B cell (primary cell): ENCODE results near the gene GSDME. TPM values are rescaled to one million over a fixed set of nuclear protein-coding genes. Genes with fewer than 3 reads are reported as not detected.

Experiments used
- ATAC-seq: fragments of 200-7000 bp; cut with Tn5 transposase; one replicate; pipeline ENCODE4 v1.10.0; 2021; ENCODE audit warnings: low read depth, mild to moderate bottlenecking, moderate number of reproducible peaks, moderate library complexity
- CTCF ChIA-PET: fragments of 350-600 bp; sonication (Branson Sonifier 250); formaldehyde crosslinking; loops from one replicate; lab custom pipeline; 2021; ENCODE audit warnings: antibody characterized with exemption, inconsistent platforms; lab: Charles Lee
- POLR2A ChIA-PET: fragments of 350-600 bp; sonication (Branson Sonifier 250); formaldehyde crosslinking; loops from one replicate; lab custom pipeline; 2021; ENCODE audit warnings: antibody characterized with exemption; lab: Charles Lee
- DNase-seq: peaks from one replicate; pipeline ENCODE4 v3.0.0; 2013
- H2AFZ ChIP-seq: 2 replicates; pipeline ENCODE4 v1.6.1; 2012; ENCODE audit warnings: mild to moderate bottlenecking, low read depth, low read length; ENCODE audit not compliant: insufficient read depth, poor library complexity, severe bottlenecking
- H3K27ac ChIP-seq, 2 donors: 1 replicate in 1 of 2; 2 replicates in 1 of 2; pipeline ENCODE4 v1.5.1; 2012 to 2013; ENCODE audit warnings: low read length in 2 of 2, mild to moderate bottlenecking in 2 of 2, moderate library complexity in 1 of 2
- H3K27me3 ChIP-seq, 4 experiments: fragments of 200-600 bp in 1 of 4; sonication (generic) in 1 of 4; replicated peaks in 1 of 4; 1 replicate in 2 of 4; 2 replicates in 2 of 4; pipeline versions ENCODE4 v1.6.1 to v1.7.0; 2013 to 2016; ENCODE audit warnings: low read length in 3 of 4, mild to moderate bottlenecking in 2 of 4, mixed read lengths in 1 of 4, moderate library complexity in 1 of 4; ENCODE audit not compliant: insufficient read depth in 4 of 4, control insufficient read depth in 3 of 4; ENCODE audit errors: control extremely low read depth in 1 of 4
- H3K36me3 ChIP-seq, 2 experiments: replicated peaks in 1 of 2; 1 replicate in 1 of 2; 2 replicates in 1 of 2; pipeline versions ENCODE4 v1.6.1 to v1.7.1; 2013; ENCODE audit warnings: low read length in 1 of 2; ENCODE audit not compliant: insufficient read depth in 2 of 2, control insufficient read depth in 1 of 2; ENCODE audit errors: control extremely low read depth in 1 of 2, extremely low read depth in 1 of 2
- H3K4me1 ChIP-seq, 2 donors: fragments of 200-600 bp in 1 of 2; sonication (generic) in 1 of 2; 1 replicate in 1 of 2; 2 replicates in 1 of 2; pipeline versions ENCODE4 v1.5.1 to v1.6.1; 2013 to 2017; ENCODE audit warnings: low read length in 2 of 2; ENCODE audit not compliant: control insufficient read depth in 2 of 2, insufficient read depth in 2 of 2
- H3K4me2 ChIP-seq: replicated peaks from 2 replicates; pipeline ENCODE3; 2012; ENCODE audit warnings: mild to moderate bottlenecking, low read depth, low read length; ENCODE audit not compliant: poor library complexity, severe bottlenecking
- H3K4me3 ChIP-seq, 5 experiments: fragments of 200-600 bp in 1 of 5; sonication (generic) in 1 of 5; 1 replicate in 3 of 5; 2 replicates in 2 of 5; pipeline versions ENCODE4 v1.5.1 to v1.7.0; 2011 to 2016; ENCODE audit warnings: low read length in 4 of 5, mild to moderate bottlenecking in 4 of 5, low read depth in 2 of 5, control low read depth in 1 of 5, moderate library complexity in 1 of 5; ENCODE audit not compliant: insufficient read depth in 1 of 5; ENCODE audit errors: control extremely low read depth in 1 of 5, extremely low read depth in 1 of 5
- H3K79me2 ChIP-seq: fragments of 200-600 bp; sonication (generic); one replicate; pipeline ENCODE4 v1.6.0; 2016; ENCODE audit warnings: low read length; ENCODE audit not compliant: control insufficient read depth, insufficient read depth
- H3K9ac ChIP-seq: fragments of 200-600 bp; sonication (generic); 2 replicates; pipeline ENCODE4 v1.6.1; 2017; ENCODE audit warnings: mild to moderate bottlenecking, low read length, moderate library complexity
- H3K9me3 ChIP-seq, 3 donors: one replicate each; pipeline versions ENCODE4 v1.6.1 to v1.7.1; 2013; ENCODE audit warnings: low read length in 2 of 3; ENCODE audit not compliant: control insufficient read depth in 2 of 3, insufficient read depth in 1 of 3; ENCODE audit errors: control extremely low read depth in 1 of 3
- H4K20me1 ChIP-seq: 2 replicates; pipeline ENCODE4 v1.6.0; 2012; ENCODE audit warnings: mild to moderate bottlenecking, low read length; ENCODE audit not compliant: insufficient read depth, control insufficient read depth, poor library complexity, severe bottlenecking
- H3K27ac Mint-ChIP-seq: one replicate; pipeline ENCODE4 v1.8.0; 2021; ENCODE audit warnings: mixed read lengths
- H3K27me3 Mint-ChIP-seq: one replicate; pipeline ENCODE4 v1.8.0; 2021; ENCODE audit warnings: mixed read lengths
- H3K4me1 Mint-ChIP-seq: one replicate; pipeline ENCODE4 v1.8.0; 2021; ENCODE audit warnings: mixed read lengths
- H3K4me3 Mint-ChIP-seq: one replicate; pipeline ENCODE4 v1.8.0; 2021; ENCODE audit warnings: mixed read lengths
- H3K9me3 Mint-ChIP-seq: one replicate; pipeline ENCODE4 v1.8.0; 2022; ENCODE audit warnings: mixed read lengths; ENCODE audit not compliant: insufficient read depth
- EZH2 ChIP-seq: IDR thresholded peaks from 2 replicates; pipeline ENCODE4 v1.6.1; 2012; ENCODE audit warnings: borderline replicate concordance, low read depth, mild to moderate bottlenecking, moderate library complexity, low read length; ENCODE audit not compliant: insufficient read depth, poor library complexity, severe bottlenecking
- WGBS: methylation state at CpG from one replicate; pipeline ENCODE4 v1.1.5; 2013; ENCODE audit warnings: missing lambda C conversion rate; ENCODE audit not compliant: insufficient coverage; 5-methylcytosine and 5-hydroxymethylcytosine counted together
- intact Hi-C: fragments of 100-400 bp; cut with micrococcal nuclease; formaldehyde crosslinking; loops from one replicate; pipeline ENCODE4 v1.10.0; 2022
- polyA plus RNA-seq: library from polyadenylated mRNA; depleted of rRNA; stranded (reverse); fragments of >200 nt; gene quantifications from 2 replicates; pipeline ENCODE4 v1.2.3, GENCODE V29; 2012
- total RNA-seq, 2 donors: library from RNA; stranded (reverse); fragments of 120-200 nt in 1 of 2; gene quantifications; 1 replicate in 1 of 2; 2 replicates in 1 of 2; pipeline versions ENCODE4 v1.2.3 to v1.2.4, GENCODE V29; 2013 to 2022
- TF ChIP-seq, protein P1 (sequence below): fragments of 200-600 bp; IDR thresholded peaks from one replicate; pipeline ENCODE4 v1.8.0; 2022; ENCODE audit warnings: antibody characterized with exemption, mild to moderate bottlenecking

Gene GSDME
- total and polyA plus RNA-seq, 2 donors (not counting 1 experiment from before 2014, with no cell fraction given) = 7.0 to 11.9 TPM

DNA sequence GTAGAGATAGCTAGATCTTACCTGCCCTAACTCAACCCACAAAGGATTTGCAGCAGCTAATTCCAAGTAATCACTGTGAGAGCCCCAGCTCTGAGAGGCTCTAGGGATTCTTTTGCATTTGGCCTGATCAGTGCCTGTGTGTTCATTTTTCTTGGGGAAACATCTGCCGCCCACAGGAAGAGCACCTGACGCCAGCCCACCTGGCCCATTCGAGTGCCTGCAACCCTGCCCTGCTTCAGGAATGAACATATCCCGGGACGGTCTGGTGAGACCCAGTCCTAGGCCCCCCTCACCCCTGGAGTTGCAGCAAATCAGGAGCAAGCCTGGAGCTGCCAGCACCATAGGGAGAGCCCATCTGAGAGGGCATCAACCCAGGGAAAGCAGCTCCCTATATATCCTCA is 38.8 kb downstream of the GSDME start:
- Mint-ChIP-seq H3K4me3 (peak overlapping the region; percentile 77), H3K27ac (peak overlapping the region; percentile 88), H3K27me3 (no peaks in the 10 kb centered on the region), H3K9me3 (no peaks in the 10 kb centered on the region), H3K4me1 (peaks cover 83% of the 10 kb centered on the region)
- peak overlapping the region; percentile 61 to 79 for H3K27ac ChIP-seq
- intact Hi-C loops = loop anchor here (2.0 to 10.0 kb wide), 2 partner anchors 146 to 406 kb away; partner anchors contain the start of genes CYCS and PALS2
- H3K4me3 ChIP-seq = peak overlapping the region in 4 of 5 experiments; percentile 2 to 53 (median 18)
- no peak for TF ChIP-seq EZH2
- TF ChIP-seq, protein P1, sequence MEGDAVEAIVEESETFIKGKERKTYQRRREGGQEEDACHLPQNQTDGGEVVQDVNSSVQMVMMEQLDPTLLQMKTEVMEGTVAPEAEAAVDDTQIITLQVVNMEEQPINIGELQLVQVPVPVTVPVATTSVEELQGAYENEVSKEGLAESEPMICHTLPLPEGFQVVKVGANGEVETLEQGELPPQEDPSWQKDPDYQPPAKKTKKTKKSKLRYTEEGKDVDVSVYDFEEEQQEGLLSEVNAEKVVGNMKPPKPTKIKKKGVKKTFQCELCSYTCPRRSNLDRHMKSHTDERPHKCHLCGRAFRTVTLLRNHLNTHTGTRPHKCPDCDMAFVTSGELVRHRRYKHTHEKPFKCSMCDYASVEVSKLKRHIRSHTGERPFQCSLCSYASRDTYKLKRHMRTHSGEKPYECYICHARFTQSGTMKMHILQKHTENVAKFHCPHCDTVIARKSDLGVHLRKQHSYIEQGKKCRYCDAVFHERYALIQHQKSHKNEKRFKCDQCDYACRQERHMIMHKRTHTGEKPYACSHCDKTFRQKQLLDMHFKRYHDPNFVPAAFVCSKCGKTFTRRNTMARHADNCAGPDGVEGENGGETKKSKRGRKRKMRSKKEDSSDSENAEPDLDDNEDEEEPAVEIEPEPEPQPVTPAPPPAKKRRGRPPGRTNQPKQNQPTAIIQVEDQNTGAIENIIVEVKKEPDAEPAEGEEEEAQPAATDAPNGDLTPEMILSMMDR = no peak
- CTCF ChIA-PET = interaction anchor here (0.8 to 3.2 kb wide), 10 partner anchors 10 to 442 kb away, joined by 3 to 12 read pairs (median 3); no protein-coding TSS in a partner anchor
- no peaks in the 10 kb centered on the region for H4K20me1 ChIP-seq
- H3K79me2 ChIP-seq = no peaks in the 10 kb centered on the region
- H3K27me3 ChIP-seq = no peaks in the 10 kb centered on the region
- peak overlapping the region; percentile 64 for H3K4me2 ChIP-seq
- peak overlapping the region; percentile 37 for H3K9ac ChIP-seq
- H3K36me3 ChIP-seq = no peaks in the 10 kb centered on the region
- H2AFZ ChIP-seq = no peak overlapping the region
- no peak for ATAC-seq
- H3K4me1 ChIP-seq = peaks cover 54 to 68% of the 10 kb centered on the region in 2 donors
- POLR2A ChIA-PET = no interaction called here
- 20% methylated on average over 5 of the region's 5 CpGs for WGBS
- H3K9me3 ChIP-seq = peaks cover 0 to 6% (median 0%) of the 10 kb centered on the region in 3 donors
- DNase-seq = no peak

DNA sequence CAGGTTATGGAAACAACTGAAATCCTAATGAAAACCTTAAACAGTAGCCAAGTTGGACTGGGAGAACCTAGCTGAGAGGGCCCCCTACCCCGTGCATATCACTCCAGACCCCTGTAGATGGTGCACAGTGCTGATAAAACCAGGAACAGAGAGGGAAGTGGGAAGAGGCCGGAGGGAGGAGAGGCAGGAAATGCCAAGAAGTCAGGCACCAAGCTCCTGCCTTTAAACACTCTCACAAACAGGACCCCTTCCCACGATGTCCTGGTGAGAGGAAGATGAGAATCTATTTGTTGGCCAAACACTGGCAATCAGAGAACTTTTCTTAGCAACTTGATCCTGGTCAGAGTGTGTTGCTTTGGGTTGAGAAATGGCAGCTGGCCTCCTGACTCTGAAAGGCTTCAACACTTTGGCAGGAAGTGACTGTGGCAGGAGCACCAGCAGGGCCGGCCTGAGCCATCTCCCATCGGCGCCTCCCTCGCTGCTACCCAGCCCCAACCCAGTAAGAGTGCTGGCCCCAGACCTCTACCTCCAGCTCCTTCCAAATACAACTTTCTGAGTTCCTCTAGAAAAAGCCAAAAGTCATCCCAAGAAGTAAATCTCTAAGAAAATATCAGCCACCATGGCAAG is 39.5 kb downstream of the GSDME start:
- Mint-ChIP-seq H3K27me3 (no peaks in the 10 kb centered on the region), H3K9me3 (no peaks in the 10 kb centered on the region)
- peak overlapping the region in 1 of 2 donors; percentile 79 for H3K27ac ChIP-seq

More for the DNA sequence above, 39.5 kb downstream of the GSDME start:
- Histone ChIP-seq H3K9me3 (peaks cover 0 to 6% (median 0%) of the 10 kb centered on the region in 3 donors), H3K4me2 (peak overlapping the region; percentile 64), H3K79me2 (no peaks in the 10 kb centered on the region), H3K27me3 (no peaks in the 10 kb centered on the region), H3K36me3 (no peaks in the 10 kb centered on the region), H3K4me1 (peaks cover 54 to 63% of the 10 kb centered on the region in 2 donors), H4K20me1 (no peaks in the 10 kb centered on the region), H2AFZ (no peak overlapping the region), H3K9ac (no peak overlapping the region), H3K4me3 (peak overlapping the region in 2 of 5 experiments; percentile 31 to 53)
- ChIA-PET POLR2A (no interaction called here), CTCF (interaction anchor here (0.8 to 3.2 kb wide), 9 partner anchors 9 to 380 kb away, joined by 3 to 12 read pairs (median 3); no protein-coding TSS in a partner anchor)
- 52% methylated on average over 4 of the region's 7 CpGs for whole genome bisulfite sequencing
- intact Hi-C loops = loop anchor here (2.0 to 10.0 kb wide), 2 partner anchors 145 to 407 kb away; partner anchors contain the start of genes CYCS and PALS2
- Mint-ChIP-seq H3K4me3 (peak overlapping the region; percentile 77), H3K4me1 (peaks cover 79% of the 10 kb centered on the region), H3K27ac (peak overlapping the region; percentile 88)
- DNase-seq (no peak), ATAC-seq (no peak)
- TF ChIP-seq EZH2 = no peak
- TF ChIP-seq, protein P1 = no peak
